A549 (cell line): ENCODE data around the gene SLC10A3. TPM values are rescaled to one million over a fixed set of nuclear protein-coding genes. Genes with fewer than 3 reads are reported as not detected.

Experiments used
- ATAC-seq, 2 experiments: fragments of 200-7000 bp in 1 of 2; fragments of >200 bp in 1 of 2; cut with Nextera tagmentation in 1 of 2; cut with Tn5 transposase in 1 of 2; 3 replicates each; pipeline versions ENCODE4 v1.8.0 to v1.9.1; 2018 to 2020; ENCODE audit warnings: mild to moderate bottlenecking in 1 of 2, moderate library complexity in 1 of 2
- CTCF ChIA-PET: fragments of 300-600 bp; sonication (Branson Sonifier 250); formaldehyde crosslinking; extraction: SDS; loops from one replicate; lab custom pipeline; 2021; ENCODE audit warnings: antibody characterized with exemption, inconsistent platforms; lab: Yijun Ruan, JAX
- POLR2A ChIA-PET: fragments of 350-600 bp; formaldehyde crosslinking; extraction: SDS; loops from one replicate; lab custom pipeline; 2021; ENCODE audit warnings: antibody characterized with exemption, inconsistent platforms; lab: Yijun Ruan, JAX
- DNase-seq, 2 experiments: peaks; one replicate each; pipeline versions ENCODE4 v3.0.0 to v3.0.0-alpha.2; 2011 to 2016; ENCODE audit warnings: low read depth in 1 of 2, low spot score in 1 of 2
- FAIRE-seq: peaks from 2 replicates; lab custom pipeline; 2011; peaks lifted over from hg19 to GRCh38; lab: Jason Lieb, UNC
- H3K27ac ChIP-seq, 2 experiments: fragments of >200 bp; sonication (Bioruptor Twin); formaldehyde crosslinking; 3 replicates each; pipeline ENCODE4 v1.5.1; 2016 to 2017
- H3K4me1 ChIP-seq: fragments of >200 bp; sonication (Bioruptor Twin); formaldehyde crosslinking; 3 replicates; pipeline ENCODE4 v1.6.1; 2016
- H3K4me2 ChIP-seq: fragments of >200 bp; sonication (Bioruptor Twin); formaldehyde crosslinking; 3 replicates; pipeline ENCODE4 v1.6.1; 2016
- H3K4me3 ChIP-seq: fragments of >200 bp; sonication (Bioruptor Twin); formaldehyde crosslinking; 3 replicates; pipeline ENCODE4 v1.5.1; 2016
- H3K9me3 ChIP-seq: fragments of >200 bp; sonication (Bioruptor Twin); formaldehyde crosslinking; 3 replicates; pipeline ENCODE4 v1.6.1; 2016
- CBX8 ChIP-seq: fragments of 200-600 bp; sonication (generic); IDR thresholded peaks from 2 replicates; pipeline ENCODE4 v1.6.1; 2016
- EHF ChIP-seq: fragments of 250-450 bp; sonication (Bioruptor Pico); IDR thresholded peaks from 2 replicates; pipeline ENCODE4 v1.5.0; 2020; ENCODE audit warnings: mild to moderate bottlenecking
- EHMT2 ChIP-seq: fragments of 200-600 bp; sonication (generic); IDR thresholded peaks from 2 replicates; pipeline ENCODE4 v1.6.1; 2016; ENCODE audit warnings: antibody characterized with exemption, low read depth, mild to moderate bottlenecking, moderate library complexity
- EP300 ChIP-seq, 2 experiments: fragments of >200 bp; sonication (Bioruptor Twin); formaldehyde crosslinking; IDR thresholded peaks; 2 replicates in 1 of 2; 3 replicates in 1 of 2; pipeline ENCODE4 v1.6.1; 2016 to 2017
- ESRRA ChIP-seq: fragments of 150-350 bp; IDR thresholded peaks from 2 replicates; pipeline ENCODE4 v1.6.1; 2014; ENCODE audit warnings: mild to moderate bottlenecking, low read length, borderline replicate concordance
- FOXS1 ChIP-seq: fragments of 250-450 bp; sonication (Bioruptor Pico); IDR thresholded peaks from 2 replicates; pipeline ENCODE4 v1.5.0; 2020; ENCODE audit warnings: mild to moderate bottlenecking, moderate library complexity
- GATA3 ChIP-seq: IDR thresholded peaks from 2 replicates; pipeline ENCODE4 v1.6.1; 2012; ENCODE audit warnings: borderline replicate concordance
- HOXB13 ChIP-seq: fragments of 250-450 bp; sonication (Bioruptor Pico); IDR thresholded peaks from 2 replicates; pipeline ENCODE4 v1.5.0; 2020; ENCODE audit warnings: low read depth, mild to moderate bottlenecking, moderate library complexity
- HOXB5 ChIP-seq: fragments of 250-450 bp; sonication (Bioruptor Pico); IDR thresholded peaks from 2 replicates; pipeline ENCODE4 v1.5.0; 2020; ENCODE audit warnings: mild to moderate bottlenecking, moderate library complexity
- JUN ChIP-seq, 2 experiments: fragments of >200 bp; sonication (Bioruptor Twin); formaldehyde crosslinking; IDR thresholded peaks; 2 replicates in 1 of 2; 3 replicates in 1 of 2; pipeline ENCODE4 v1.6.1; 2016 to 2017
- JUNB ChIP-seq: fragments of >200 bp; sonication (Bioruptor Twin); formaldehyde crosslinking; IDR thresholded peaks from 2 replicates; pipeline ENCODE4 v1.6.1; 2016
- KDM1A ChIP-seq: fragments of 200-600 bp; sonication (generic); IDR thresholded peaks from 2 replicates; pipeline ENCODE4 v1.6.1; 2016; ENCODE audit warnings: low read depth, mild to moderate bottlenecking
- MAFK ChIP-seq: fragments of 450-650 bp; IDR thresholded peaks from 2 replicates; pipeline ENCODE4 v1.6.1; 2014; ENCODE audit not compliant: partially characterized antibody
- PHF8 ChIP-seq: fragments of 200-600 bp; sonication (generic); IDR thresholded peaks from 2 replicates; pipeline ENCODE4 v1.6.1; 2016; ENCODE audit warnings: low read depth, mild to moderate bottlenecking, antibody characterized with exemption, moderate library complexity, borderline replicate concordance
- POLR2A ChIP-seq: IDR thresholded peaks from 2 replicates; pipeline ENCODE4 v1.6.1; 2012; ENCODE audit warnings: mild to moderate bottlenecking, low read length
- POLR2AphosphoS2 ChIP-seq: conservative IDR thresholded peaks from 2 replicates; pipeline ENCODE4 v1.6.1; 2012; ENCODE audit warnings: low read length, improper control_type of control experiment, inconsistent platforms
- RAD21 ChIP-seq, 2 experiments: fragments of >200 bp in 1 of 2; sonication (Bioruptor Twin) in 1 of 2; formaldehyde crosslinking in 1 of 2; IDR thresholded peaks in 1 of 2; conservative IDR thresholded peaks in 1 of 2; 2 replicates in 1 of 2; 3 replicates in 1 of 2; pipeline ENCODE4 v1.6.1; 2012 to 2018; ENCODE audit warnings: inconsistent platforms in 1 of 2
- RCOR1 ChIP-seq: fragments of 150-350 bp; IDR thresholded peaks from 2 replicates; pipeline ENCODE4 v1.6.1; 2014; ENCODE audit warnings: antibody characterized with exemption, low read length, low read depth
- RNF2 ChIP-seq: fragments of 200-600 bp; sonication (generic); IDR thresholded peaks from 2 replicates; pipeline ENCODE4 v1.6.1; 2016; ENCODE audit warnings: low read depth, mild to moderate bottlenecking, antibody characterized with exemption, moderate library complexity, borderline replicate concordance
- TP53 ChIP-seq: fragments of 250-450 bp; sonication (Bioruptor Pico); IDR thresholded peaks from 2 replicates; pipeline ENCODE4 v1.5.0; 2021; ENCODE audit warnings: mild to moderate bottlenecking, moderate library complexity
- ZFP36 ChIP-seq: fragments of 450-650 bp; IDR thresholded peaks from 2 replicates; pipeline ENCODE4 v1.6.1; 2014; ENCODE audit warnings: borderline replicate concordance; ENCODE audit not compliant: partially characterized antibody
- ZNF302 ChIP-seq: fragments of 250-450 bp; sonication (Bioruptor Pico); IDR thresholded peaks from 2 replicates; pipeline ENCODE4 v1.9.0; 2021; ENCODE audit warnings: inconsistent platforms, mild to moderate bottlenecking, moderate library complexity
- WGBS: methylation state at CpG from one replicate; pipeline ENCODE4 v1.1.6; 2017; ENCODE audit errors: missing lambda C conversion rate; 5-methylcytosine and 5-hydroxymethylcytosine counted together
- polyA minus RNA-seq: library from RNA; depleted of rRNA, polyadenylated mRNA; stranded (reverse); fragments of >200 nt; gene quantifications from 2 replicates; pipeline ENCODE4 v1.2.3, GENCODE V29; 2011; rRNA and poly(A)+ RNA removed
- polyA plus RNA-seq, 4 experiments: library from polyadenylated mRNA; depleted of rRNA in 3 of 4; stranded (reverse); fragments of >200 nt; fragmentation: RNase III in 1 of 4; extraction: RNeasy Plus Mini Kit Qiagen cat#74134 plus additional on column Dnase treatment in 1 of 4; gene quantifications; 2 replicates in 3 of 4; 3 replicates in 1 of 4; pipeline ENCODE4 v1.2.3, GENCODE V29; 2011 to 2017
- TF ChIP-seq, protein P1 (sequence below): fragments of 450-650 bp; IDR thresholded peaks from 2 replicates; pipeline ENCODE4 v1.6.1; 2014; ENCODE audit warnings: antibody characterized with exemption
- TF ChIP-seq, protein P2 (sequence below): fragments of >200 bp; sonication (Bioruptor Twin); formaldehyde crosslinking; IDR thresholded peaks from 3 replicates; pipeline ENCODE4 v1.5.1; 2016
- TF ChIP-seq, protein P3 (sequence below): fragments of 150-350 bp; IDR thresholded peaks from 2 replicates; pipeline ENCODE4 v1.6.1; 2014; ENCODE audit warnings: low read depth, mild to moderate bottlenecking, low read length
- TF ChIP-seq, protein P4 (sequence below): IDR thresholded peaks from 2 replicates; pipeline ENCODE4 v1.6.1; 2012; ENCODE audit warnings: low read depth, borderline replicate concordance
- TF ChIP-seq, protein P5 (sequence below): fragments of >200 bp; sonication (Bioruptor Twin); formaldehyde crosslinking; IDR thresholded peaks from 3 replicates; pipeline ENCODE4 v1.6.1; 2016
- TF ChIP-seq, protein P6 (sequence below): fragments of 200-600 bp; sonication (generic); IDR thresholded peaks from 2 replicates; pipeline ENCODE4 v1.6.1; 2016; ENCODE audit warnings: antibody characterized with exemption, mild to moderate bottlenecking, moderate library complexity

SLC10A3 gene, protein sequence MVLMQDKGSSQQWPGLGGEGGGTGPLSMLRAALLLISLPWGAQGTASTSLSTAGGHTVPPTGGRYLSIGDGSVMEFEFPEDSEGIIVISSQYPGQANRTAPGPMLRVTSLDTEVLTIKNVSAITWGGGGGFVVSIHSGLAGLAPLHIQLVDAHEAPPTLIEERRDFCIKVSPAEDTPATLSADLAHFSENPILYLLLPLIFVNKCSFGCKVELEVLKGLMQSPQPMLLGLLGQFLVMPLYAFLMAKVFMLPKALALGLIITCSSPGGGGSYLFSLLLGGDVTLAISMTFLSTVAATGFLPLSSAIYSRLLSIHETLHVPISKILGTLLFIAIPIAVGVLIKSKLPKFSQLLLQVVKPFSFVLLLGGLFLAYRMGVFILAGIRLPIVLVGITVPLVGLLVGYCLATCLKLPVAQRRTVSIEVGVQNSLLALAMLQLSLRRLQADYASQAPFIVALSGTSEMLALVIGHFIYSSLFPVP
- 9.0 and 10.1 TPM in 2 replicates for polyA plus RNA-seq (2011; rRNA removed)
- 18.6 and 27.7 TPM in 2 replicates for polyA plus RNA-seq (2012; cell fraction: cytosol; rRNA removed)
- polyA plus RNA-seq (2012; cell fraction: nucleus; rRNA removed): 15.8 and 20.0 TPM in 2 replicates
- polyA plus RNA-seq (2017; fragmentation: RNase III; extraction: RNeasy Plus Mini Kit Qiagen cat#74134 plus additional on column Dnase treatment): 19.3 to 24.1 TPM (median 21.7 TPM) in 3 replicates
- polyA minus RNA-seq: 11.0 and 18.0 TPM in 2 replicates

DNA sequence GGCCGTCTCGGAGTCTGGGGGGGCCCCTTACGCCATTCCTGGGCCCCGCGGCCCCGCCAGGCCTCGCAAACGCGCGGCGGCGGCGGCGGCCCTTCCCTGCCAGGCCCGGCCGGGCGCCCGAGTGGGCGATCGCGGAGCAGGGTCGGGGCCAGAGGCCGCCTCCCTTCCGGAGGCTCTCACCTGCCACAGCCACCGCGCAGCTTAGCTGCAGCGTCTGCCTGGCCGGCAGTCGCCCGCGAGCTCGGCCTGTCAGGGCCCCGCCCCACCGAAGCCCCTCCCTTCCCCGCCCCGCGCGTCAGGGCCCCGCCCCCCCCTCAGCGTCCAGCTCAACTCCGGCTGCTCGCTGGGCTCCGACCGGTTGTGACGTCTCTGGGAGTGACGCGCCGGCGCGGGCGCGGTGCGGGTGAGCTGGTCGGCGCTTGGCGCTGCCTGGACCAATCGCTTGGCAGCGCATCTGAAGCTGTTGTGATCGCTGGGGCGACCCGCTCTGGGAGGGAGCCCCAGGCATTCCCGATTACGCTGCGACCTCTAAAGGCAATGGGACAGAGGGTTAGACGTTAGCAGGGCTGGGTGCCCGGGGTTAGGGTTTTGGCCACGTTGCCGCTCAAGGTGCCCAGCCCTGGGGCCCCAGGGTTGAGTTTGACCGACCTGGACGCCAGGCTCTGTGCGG lies at the start of gene SLC10A3:
SLC10A3 (minus strand) TSS at position 216 of the 670 bp plus-strand sequence. CDS start 1,689 bp downstream, outside the sequence.
- ChIA-PET CTCF (interaction anchor here (0.8 to 2.4 kb wide), 7 partner anchors 9 to 118 kb away, joined by 3 to 13 read pairs (median 4); no protein-coding TSS in a partner anchor), POLR2A (interaction anchor here (0.6 to 2.6 kb wide), 12 partner anchors 9 to 93 kb away, joined by 3 to 8 read pairs (median 4); partner anchors contain the start of genes FAM3A, LAGE3, PLXNA3 and RPL10)
- 0% methylated on average over 3 of the region's 71 CpGs for WGBS
- FAIRE-seq (peak; percentile 92), ATAC-seq (peak; percentile 85 to 94), DNase-seq (peak; percentile 89 to 95)
- H3K9me3 ChIP-seq: no peaks in the 10 kb centered on the region
- peak within 1 kb of the TSS; percentile 83 for H3K4me2 ChIP-seq
- H3K4me3 ChIP-seq: peak within 1 kb of the TSS; percentile 74
- H3K27ac ChIP-seq: peak within 1 kb of the TSS; percentile 88 to 96
- peaks cover 15% of the 10 kb centered on the region; the same call in 2 of the 3 replicates for H3K4me1 ChIP-seq
- TF ChIP-seq MAFK: no peak
- no peak for TF ChIP-seq RNF2
- TF ChIP-seq POLR2A: peak; percentile 90
- TF ChIP-seq JUNB: no peak
- TF ChIP-seq, protein P1, sequence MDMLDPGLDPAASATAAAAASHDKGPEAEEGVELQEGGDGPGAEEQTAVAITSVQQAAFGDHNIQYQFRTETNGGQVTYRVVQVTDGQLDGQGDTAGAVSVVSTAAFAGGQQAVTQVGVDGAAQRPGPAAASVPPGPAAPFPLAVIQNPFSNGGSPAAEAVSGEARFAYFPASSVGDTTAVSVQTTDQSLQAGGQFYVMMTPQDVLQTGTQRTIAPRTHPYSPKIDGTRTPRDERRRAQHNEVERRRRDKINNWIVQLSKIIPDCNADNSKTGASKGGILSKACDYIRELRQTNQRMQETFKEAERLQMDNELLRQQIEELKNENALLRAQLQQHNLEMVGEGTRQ: no peak
- TF ChIP-seq, protein P2, sequence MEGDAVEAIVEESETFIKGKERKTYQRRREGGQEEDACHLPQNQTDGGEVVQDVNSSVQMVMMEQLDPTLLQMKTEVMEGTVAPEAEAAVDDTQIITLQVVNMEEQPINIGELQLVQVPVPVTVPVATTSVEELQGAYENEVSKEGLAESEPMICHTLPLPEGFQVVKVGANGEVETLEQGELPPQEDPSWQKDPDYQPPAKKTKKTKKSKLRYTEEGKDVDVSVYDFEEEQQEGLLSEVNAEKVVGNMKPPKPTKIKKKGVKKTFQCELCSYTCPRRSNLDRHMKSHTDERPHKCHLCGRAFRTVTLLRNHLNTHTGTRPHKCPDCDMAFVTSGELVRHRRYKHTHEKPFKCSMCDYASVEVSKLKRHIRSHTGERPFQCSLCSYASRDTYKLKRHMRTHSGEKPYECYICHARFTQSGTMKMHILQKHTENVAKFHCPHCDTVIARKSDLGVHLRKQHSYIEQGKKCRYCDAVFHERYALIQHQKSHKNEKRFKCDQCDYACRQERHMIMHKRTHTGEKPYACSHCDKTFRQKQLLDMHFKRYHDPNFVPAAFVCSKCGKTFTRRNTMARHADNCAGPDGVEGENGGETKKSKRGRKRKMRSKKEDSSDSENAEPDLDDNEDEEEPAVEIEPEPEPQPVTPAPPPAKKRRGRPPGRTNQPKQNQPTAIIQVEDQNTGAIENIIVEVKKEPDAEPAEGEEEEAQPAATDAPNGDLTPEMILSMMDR: no peak
- TF ChIP-seq FOXS1 (CRISPR knock-in tag): no peak
- TF ChIP-seq, protein P3, sequence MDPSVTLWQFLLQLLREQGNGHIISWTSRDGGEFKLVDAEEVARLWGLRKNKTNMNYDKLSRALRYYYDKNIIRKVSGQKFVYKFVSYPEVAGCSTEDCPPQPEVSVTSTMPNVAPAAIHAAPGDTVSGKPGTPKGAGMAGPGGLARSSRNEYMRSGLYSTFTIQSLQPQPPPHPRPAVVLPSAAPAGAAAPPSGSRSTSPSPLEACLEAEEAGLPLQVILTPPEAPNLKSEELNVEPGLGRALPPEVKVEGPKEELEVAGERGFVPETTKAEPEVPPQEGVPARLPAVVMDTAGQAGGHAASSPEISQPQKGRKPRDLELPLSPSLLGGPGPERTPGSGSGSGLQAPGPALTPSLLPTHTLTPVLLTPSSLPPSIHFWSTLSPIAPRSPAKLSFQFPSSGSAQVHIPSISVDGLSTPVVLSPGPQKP: no peak
- TF ChIP-seq ZNF302 (CRISPR knock-in tag): no peak
- no peak for TF ChIP-seq ESRRA
- TF ChIP-seq, protein P4, sequence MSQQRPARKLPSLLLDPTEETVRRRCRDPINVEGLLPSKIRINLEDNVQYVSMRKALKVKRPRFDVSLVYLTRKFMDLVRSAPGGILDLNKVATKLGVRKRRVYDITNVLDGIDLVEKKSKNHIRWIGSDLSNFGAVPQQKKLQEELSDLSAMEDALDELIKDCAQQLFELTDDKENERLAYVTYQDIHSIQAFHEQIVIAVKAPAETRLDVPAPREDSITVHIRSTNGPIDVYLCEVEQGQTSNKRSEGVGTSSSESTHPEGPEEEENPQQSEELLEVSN: no peak
- no peak for TF ChIP-seq TP53 (CRISPR knock-in tag)
- TF ChIP-seq JUN (IDR thresholded peaks at IDR 0.05): peak in 1 of 2 experiments; percentile 81; a peak in 2 of 5 replicates
- peak; percentile 73; the same call in 1 of the 2 replicates for TF ChIP-seq PHF8
- TF ChIP-seq POLR2AphosphoS2: no peak
- TF ChIP-seq KDM1A: no peak
- no peak for TF ChIP-seq EHF
- TF ChIP-seq, protein P5, sequence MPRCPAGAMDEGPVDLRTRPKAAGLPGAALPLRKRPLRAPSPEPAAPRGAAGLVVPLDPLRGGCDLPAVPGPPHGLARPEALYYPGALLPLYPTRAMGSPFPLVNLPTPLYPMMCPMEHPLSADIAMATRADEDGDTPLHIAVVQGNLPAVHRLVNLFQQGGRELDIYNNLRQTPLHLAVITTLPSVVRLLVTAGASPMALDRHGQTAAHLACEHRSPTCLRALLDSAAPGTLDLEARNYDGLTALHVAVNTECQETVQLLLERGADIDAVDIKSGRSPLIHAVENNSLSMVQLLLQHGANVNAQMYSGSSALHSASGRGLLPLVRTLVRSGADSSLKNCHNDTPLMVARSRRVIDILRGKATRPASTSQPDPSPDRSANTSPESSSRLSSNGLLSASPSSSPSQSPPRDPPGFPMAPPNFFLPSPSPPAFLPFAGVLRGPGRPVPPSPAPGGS: peak; percentile 85
- no peak for TF ChIP-seq EHMT2
- TF ChIP-seq CBX8: no peak
- no peak for TF ChIP-seq GATA3
- no peak for TF ChIP-seq HOXB5 (CRISPR knock-in tag)
- TF ChIP-seq EP300 (IDR thresholded peaks at IDR 0.05): no peak
- no peak for TF ChIP-seq ZFP36
- TF ChIP-seq, protein P6, sequence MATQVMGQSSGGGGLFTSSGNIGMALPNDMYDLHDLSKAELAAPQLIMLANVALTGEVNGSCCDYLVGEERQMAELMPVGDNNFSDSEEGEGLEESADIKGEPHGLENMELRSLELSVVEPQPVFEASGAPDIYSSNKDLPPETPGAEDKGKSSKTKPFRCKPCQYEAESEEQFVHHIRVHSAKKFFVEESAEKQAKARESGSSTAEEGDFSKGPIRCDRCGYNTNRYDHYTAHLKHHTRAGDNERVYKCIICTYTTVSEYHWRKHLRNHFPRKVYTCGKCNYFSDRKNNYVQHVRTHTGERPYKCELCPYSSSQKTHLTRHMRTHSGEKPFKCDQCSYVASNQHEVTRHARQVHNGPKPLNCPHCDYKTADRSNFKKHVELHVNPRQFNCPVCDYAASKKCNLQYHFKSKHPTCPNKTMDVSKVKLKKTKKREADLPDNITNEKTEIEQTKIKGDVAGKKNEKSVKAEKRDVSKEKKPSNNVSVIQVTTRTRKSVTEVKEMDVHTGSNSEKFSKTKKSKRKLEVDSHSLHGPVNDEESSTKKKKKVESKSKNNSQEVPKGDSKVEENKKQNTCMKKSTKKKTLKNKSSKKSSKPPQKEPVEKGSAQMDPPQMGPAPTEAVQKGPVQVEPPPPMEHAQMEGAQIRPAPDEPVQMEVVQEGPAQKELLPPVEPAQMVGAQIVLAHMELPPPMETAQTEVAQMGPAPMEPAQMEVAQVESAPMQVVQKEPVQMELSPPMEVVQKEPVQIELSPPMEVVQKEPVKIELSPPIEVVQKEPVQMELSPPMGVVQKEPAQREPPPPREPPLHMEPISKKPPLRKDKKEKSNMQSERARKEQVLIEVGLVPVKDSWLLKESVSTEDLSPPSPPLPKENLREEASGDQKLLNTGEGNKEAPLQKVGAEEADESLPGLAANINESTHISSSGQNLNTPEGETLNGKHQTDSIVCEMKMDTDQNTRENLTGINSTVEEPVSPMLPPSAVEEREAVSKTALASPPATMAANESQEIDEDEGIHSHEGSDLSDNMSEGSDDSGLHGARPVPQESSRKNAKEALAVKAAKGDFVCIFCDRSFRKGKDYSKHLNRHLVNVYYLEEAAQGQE: no peak
- no peak for TF ChIP-seq RCOR1
- TF ChIP-seq HOXB13 (CRISPR knock-in tag): no peak
- peak in 1 of 2 experiments; percentile 32; a peak in 3 of 5 replicates for TF ChIP-seq RAD21 (conservative IDR thresholded peaks at IDR 0.05 in 1 of 2, IDR thresholded peaks at IDR 0.05 in 1 of 2)
